GM12878 (cell line): ENCODE results near the gene HPSE2. TPM values are rescaled to one million over a fixed set of nuclear protein-coding genes. Genes with fewer than 3 reads are reported as not detected.

Experiments used
- ATAC-seq: fragments of 200-7000 bp; cut with Tn5 transposase; 3 replicates; pipeline ENCODE4 v1.9.1; 2020; ENCODE audit warnings: mild to moderate bottlenecking, moderate library complexity
- BruUV-seq: library from RNA; stranded (reverse); fragments of 400-500 nt; replicated peaks from 2 replicates; lab custom pipeline; 2021; lab: Mats Ljungman, UMichigan
- CTCF ChIA-PET: fragments of 300-600 bp; sonication (Branson Sonifier 250); formaldehyde crosslinking; extraction: SDS; loops from one replicate; lab custom pipeline; 2021; ENCODE audit warnings: inconsistent platforms; lab: Yijun Ruan, JAX
- POLR2A ChIA-PET: fragments of 350-600 bp; formaldehyde crosslinking; extraction: SDS; loops from one replicate; lab custom pipeline; 2021; ENCODE audit warnings: inconsistent platforms; lab: Charles Lee
- RAD21 ChIA-PET: fragments of 300-600 bp; sonication (Branson Sonifier 250); formaldehyde crosslinking; loops from one replicate; lab custom pipeline; 2023; ENCODE audit warnings: antibody characterized with exemption; ENCODE audit not compliant: unreplicated experiment; lab: Charles Lee
- SMC1A ChIA-PET: fragments of 300-600 bp; sonication (Branson Sonifier 250); formaldehyde crosslinking; loops from one replicate; lab custom pipeline; 2023; ENCODE audit not compliant: unreplicated experiment, uncharacterized antibody; lab: Charles Lee
- DNase-seq: peaks from one replicate; pipeline ENCODE4 v3.0.0-alpha.2; 2011; ENCODE audit warnings: low read depth, low spot score
- FAIRE-seq: peaks from 3 replicates; lab custom pipeline; 2011; peaks lifted over from hg19 to GRCh38; lab: Jason Lieb, UNC
- H2AFZ ChIP-seq: 2 replicates; pipeline ENCODE4 v1.6.0; 2011; ENCODE audit warnings: low read depth, low read length, control low read depth; ENCODE audit not compliant: control insufficient read depth
- H3K27ac ChIP-seq: 2 replicates; pipeline ENCODE4 v1.5.1; 2011; ENCODE audit warnings: control low read depth; ENCODE audit not compliant: control insufficient read depth, insufficient read depth
- H3K27me3 ChIP-seq, 2 experiments: replicated peaks in 1 of 2; 2 replicates each; pipeline versions ENCODE4 v1.6.0 to v1.6.1; 2011; ENCODE audit warnings: low read length in 1 of 2; ENCODE audit not compliant: control insufficient read depth in 2 of 2, insufficient read depth in 2 of 2
- H3K36me3 ChIP-seq, 2 experiments: 2 replicates each; pipeline ENCODE4 v1.5.1; 2011; ENCODE audit warnings: low read length in 1 of 2; ENCODE audit not compliant: control insufficient read depth in 2 of 2, insufficient read depth in 2 of 2
- H3K4me1 ChIP-seq: 2 replicates; pipeline ENCODE4 v1.6.1; 2011; ENCODE audit warnings: mild to moderate bottlenecking, low read length, moderate library complexity, mixed read lengths; ENCODE audit not compliant: control insufficient read depth, insufficient read depth
- H3K4me2 ChIP-seq: 2 replicates; pipeline ENCODE4 v1.6.0; 2011; ENCODE audit warnings: control low read depth; ENCODE audit not compliant: control insufficient read depth, insufficient read depth
- H3K4me3 ChIP-seq: fragments of 200-600 bp; sonication (generic); 2 replicates; pipeline ENCODE4 v1.5.1; 2016
- H3K79me2 ChIP-seq: 2 replicates; pipeline ENCODE4 v1.6.0; 2011; ENCODE audit warnings: low read length; ENCODE audit not compliant: control insufficient read depth, insufficient read depth
- H3K9ac ChIP-seq: 2 replicates; pipeline ENCODE4 v1.8.0; 2011; ENCODE audit warnings: low read length, control low read depth, mixed read lengths; ENCODE audit not compliant: control insufficient read depth, insufficient read depth
- H3K9me3 ChIP-seq: replicated peaks from 3 replicates; pipeline ENCODE4 v1.5.1; 2011; ENCODE audit warnings: mild to moderate bottlenecking, low read length; ENCODE audit not compliant: control insufficient read depth, insufficient read depth
- H4K20me1 ChIP-seq: 2 replicates; pipeline ENCODE4 v1.6.0; 2011; ENCODE audit not compliant: control insufficient read depth, insufficient read depth
- CTCF ChIP-seq, 3 experiments: IDR thresholded peaks in 2 of 3; conservative IDR thresholded peaks in 1 of 3; 2 replicates each; pipeline ENCODE4 v1.5.1; 2011; ENCODE audit warnings: low read depth in 3 of 3, low read length in 3 of 3, mild to moderate bottlenecking in 3 of 3, control low read depth in 2 of 3, moderate library complexity in 2 of 3, inconsistent platforms in 1 of 3, mixed read lengths in 1 of 3; ENCODE audit not compliant: control insufficient read depth in 2 of 3, insufficient read depth in 1 of 3; ENCODE audit errors: extremely low read depth in 1 of 3
- JUND ChIP-seq: IDR thresholded peaks from 2 replicates; pipeline ENCODE4 v1.6.1; 2012; ENCODE audit warnings: low read depth, mild to moderate bottlenecking, low read length, improper control_type of control experiment, moderate library complexity
- SREBF1 ChIP-seq: IDR thresholded peaks from 2 replicates; pipeline ENCODE4 v1.6.1; 2012; ENCODE audit warnings: mild to moderate bottlenecking, low read length
- ZBTB11 ChIP-seq: fragments of 450-650 bp; formaldehyde crosslinking; IDR thresholded peaks from 2 replicates; pipeline ENCODE4 v1.5.0; 2022; ENCODE audit warnings: mild to moderate bottlenecking, missing genetic modification characterization
- WGBS: methylation state at CpG from one replicate; pipeline ENCODE4 v1.1.6; 2016; ENCODE audit warnings: low lambda C conversion rate; ENCODE audit not compliant: insufficient replicate concordance, insufficient coverage; ENCODE audit errors: missing lambda C conversion rate; 5-methylcytosine and 5-hydroxymethylcytosine counted together
- in situ Hi-C: fragments of 300-500 bp; cut with MboI; formaldehyde crosslinking; loops from 9 replicates; pipeline ENCODE4 v1.14.3; 2018; ENCODE audit warnings: mixed read lengths
- intact Hi-C: fragments of 100-400 bp; cut with micrococcal nuclease; formaldehyde crosslinking; loops from one replicate; pipeline ENCODE4 v1.14.2; 2022; ENCODE audit not compliant: unreplicated experiment
- polyA plus RNA-seq, 11 experiments: library from polyadenylated mRNA; depleted of rRNA in 4 of 11; unstranded in 6 of 11; stranded (reverse) in 5 of 11; fragments of >200 nt; fragmentation: Nextera tagmentation in 4 of 11; fragmentation: Illumina TruSeq in 1 of 11; extraction: Ambion mirVana in 4 of 11; extraction: Trizol in 1 of 11; gene quantifications; 1 replicate in 1 of 11; 2 replicates in 10 of 11; pipeline versions ENCODE4 v1.2.1 to v1.2.3, GENCODE V29; 2011 to 2016; ENCODE audit warnings: inconsistent platforms in 2 of 11, missing spikeins in 2 of 11, low read depth in 1 of 11
- total RNA-seq, 4 experiments: library from RNA; depleted of rRNA in 3 of 4; stranded (reverse); fragments of >200 nt in 3 of 4; fragmentation: Illumina TruSeq in 1 of 4; extraction: Trizol in 1 of 4; gene quantifications; 2 replicates each; pipeline versions ENCODE4 v1.2.1 to v1.2.3, GENCODE V29; 2013 to 2021

Gene HPSE2
- total and polyA plus RNA-seq, 10 of the 15 experiments (the other 5 are each of a cell fraction or from before 2014, with no cell fraction given), result 0.06 TPM; not detected in 9

GRCh38 chr10:98852686-98853085 lies 383.0 kb downstream of the HPSE2 start:
- no peak overlapping the region for H3K4me3 ChIP-seq
- ChIA-PET RAD21 (no interaction called here), POLR2A (no interaction called here), CTCF (no interaction called here), SMC1A (no interaction called here)
- H3K4me1 ChIP-seq, result no peaks in the 10 kb centered on the region
- no peak overlapping the region for H3K9ac ChIP-seq
- no peak overlapping the region for H3K27ac ChIP-seq
- H2AFZ ChIP-seq, result no peak overlapping the region
- FAIRE-seq, result no peak
- no peaks in the 10 kb centered on the region for H3K36me3 ChIP-seq
- no peak for DNase-seq
- no peaks in the 10 kb centered on the region for H4K20me1 ChIP-seq
- WGBS, result 0% methylated on average over 1 of the region's 1 CpG
- no peak for TF ChIP-seq SREBF1
- TF ChIP-seq CTCF (IDR thresholded peaks at IDR 0.05 in 2 of 3, conservative IDR thresholded peaks at IDR 0.05 in 1 of 3; ENCODE audit: control insufficient read depth in 2 of 3, extremely low read depth in 1 of 3, insufficient read depth in 1 of 3, low read depth in 3 of 3, low read length in 3 of 3), result peak in 2 of 3 experiments; percentile 22; a peak in 2 of 6 replicates
- no peak for ATAC-seq
- in situ Hi-C loops (no loop called here), intact Hi-C loops (loop anchor here (10.0 kb wide), 1 partner anchor 392 kb away; no protein-coding TSS in a partner anchor)
- H3K9me3 ChIP-seq, result no peaks in the 10 kb centered on the region
- no TSS peak for BruUV-seq
- H3K79me2 ChIP-seq, result no peaks in the 10 kb centered on the region
- H3K4me2 ChIP-seq, result no peak overlapping the region
- H3K27me3 ChIP-seq, result no peaks in the 10 kb centered on the region

- H3K4me1 ChIP-seq, result no peaks in the 10 kb centered on the region
- no peak for FAIRE-seq
- ChIA-PET RAD21 (no interaction called here), CTCF (no interaction called here)
- no TSS peak for BruUV-seq
- intact Hi-C loops, result no loop called here
- no peaks in the 10 kb centered on the region for H4K20me1 ChIP-seq
- no peak for DNase-seq
- H3K36me3 ChIP-seq, result no peaks in the 10 kb centered on the region
- H3K4me2 ChIP-seq, result no peak overlapping the region
- H2AFZ ChIP-seq, result no peak overlapping the region
- no peaks in the 10 kb centered on the region for H3K27me3 ChIP-seq
- no peak overlapping the region for H3K9ac ChIP-seq
- H3K4me3 ChIP-seq, result no peak overlapping the region
- TF ChIP-seq ZBTB11 (CRISPR knock-in tag) (no peak), SREBF1 (no peak), JUND (no peak)
- TF ChIP-seq, all 136 proteins: peak for 0
- no peaks in the 10 kb centered on the region for H3K79me2 ChIP-seq
- H3K27ac ChIP-seq, result no peak overlapping the region
- ATAC-seq, result no peak
- H3K9me3 ChIP-seq, result no peaks in the 10 kb centered on the region
- in situ Hi-C loops, result no loop called here
- ChIA-PET SMC1A (no interaction called here), POLR2A (no interaction called here)
- WGBS, result 38% methylated on average over 2 of the region's 2 CpGs
Measured at GRCh38 chr10:98848361-98848760, 387.3 kb downstream of the HPSE2 start.
